HepG2 (cell line): ENCODE data around the gene TAPBP. TPM values are rescaled to one million over a fixed set of nuclear protein-coding genes. Genes with fewer than 3 reads are reported as not detected.

Source experiments
- ATF7-NPFF ChIP-seq: sonication (generic); formaldehyde crosslinking; IDR thresholded peaks from 2 replicates; pipeline ENCODE4 v1.8.1; 2023; ENCODE audit warnings: mild to moderate bottlenecking, low read depth, missing genetic modification reagents, moderate library complexity
- GZF1 ChIP-seq: sonication (generic); formaldehyde crosslinking; IDR thresholded peaks from 2 replicates; pipeline ENCODE4 v1.5.1; 2020; ENCODE audit warnings: mild to moderate bottlenecking, missing genetic modification reagents
- HOXA3 ChIP-seq: sonication (generic); formaldehyde crosslinking; IDR thresholded peaks from 2 replicates; pipeline ENCODE4 v1.5.0; 2020; ENCODE audit warnings: missing genetic modification reagents
- PAF1 ChIP-seq: IDR thresholded peaks from 2 replicates; pipeline ENCODE4 v1.6.1; 2016; ENCODE audit warnings: missing genetic modification reagents, missing compliant biosample characterization
- POGZ ChIP-seq: sonication (generic); formaldehyde crosslinking; IDR thresholded peaks from 2 replicates; pipeline ENCODE4 v1.4.0; 2020; ENCODE audit warnings: mild to moderate bottlenecking, missing genetic modification reagents
- SIX4 ChIP-seq: sonication (generic); formaldehyde crosslinking; IDR thresholded peaks from 2 replicates; pipeline ENCODE4 v1.4.0; 2020; ENCODE audit warnings: missing genetic modification reagents
- SNAPC2 ChIP-seq: sonication (generic); formaldehyde crosslinking; IDR thresholded peaks from 2 replicates; pipeline ENCODE4 v1.8.1; 2022; ENCODE audit warnings: mild to moderate bottlenecking, missing genetic modification reagents
- SP140L ChIP-seq: sonication (generic); formaldehyde crosslinking; IDR thresholded peaks from 2 replicates; pipeline ENCODE4 v1.4.0; 2020; ENCODE audit warnings: missing genetic modification reagents, borderline replicate concordance
- TBL1XR1 ChIP-seq: fragments of 150-350 bp; IDR thresholded peaks from 2 replicates; pipeline ENCODE4 v1.6.1; 2014; ENCODE audit warnings: borderline replicate concordance, low read length; ENCODE audit not compliant: partially characterized antibody
- ZNF431 ChIP-seq: sonication (generic); formaldehyde crosslinking; IDR thresholded peaks from 2 replicates; pipeline ENCODE4 v1.9.0; 2022; ENCODE audit warnings: missing genetic modification reagents, low read depth, mild to moderate bottlenecking, borderline replicate concordance
- ZNF737 ChIP-seq: sonication (generic); formaldehyde crosslinking; IDR thresholded peaks from 2 replicates; pipeline ENCODE4 v1.5.0; 2020; ENCODE audit warnings: missing genetic modification reagents, mild to moderate bottlenecking, borderline replicate concordance
- ZNF747 ChIP-seq: sonication (generic); formaldehyde crosslinking; IDR thresholded peaks from 2 replicates; pipeline ENCODE4 v1.8.1; 2023; ENCODE audit warnings: missing genetic modification reagents, mild to moderate bottlenecking, borderline replicate concordance
- ZNF75D ChIP-seq: sonication (generic); formaldehyde crosslinking; IDR thresholded peaks from 2 replicates; pipeline ENCODE4 v1.8.1; 2023; ENCODE audit warnings: missing genetic modification reagents, mild to moderate bottlenecking, borderline replicate concordance
- ZNF777 ChIP-seq: sonication (generic); formaldehyde crosslinking; IDR thresholded peaks from 2 replicates; pipeline ENCODE4 v1.4.0; 2020; ENCODE audit warnings: missing genetic modification reagents
- ZNF883 ChIP-seq: sonication (generic); formaldehyde crosslinking; IDR thresholded peaks from 2 replicates; pipeline ENCODE4 v1.5.1; 2020; ENCODE audit warnings: mild to moderate bottlenecking, missing genetic modification reagents; ENCODE audit errors: not compliant biosample characterization
- ZSCAN30 ChIP-seq: sonication (generic); formaldehyde crosslinking; IDR thresholded peaks from 2 replicates; pipeline ENCODE4 v1.5.0; 2020; ENCODE audit warnings: mild to moderate bottlenecking, missing genetic modification reagents
- polyA plus RNA-seq, 8 experiments: library from polyadenylated mRNA; depleted of rRNA in 3 of 8; stranded (reverse) in 7 of 8; unstranded in 1 of 8; fragments of >200 nt; fragmentation: Illumina TruSeq in 4 of 8; extraction: Trizol in 4 of 8; gene quantifications; 2 replicates each; pipeline versions ENCODE4 v1.2.1 to v1.2.3, GENCODE V29; 2011 to 2016; ENCODE audit warnings: low read depth in 4 of 8, missing spikeins in 1 of 8, mixed read lengths in 1 of 8; ENCODE audit not compliant: insufficient read depth in 1 of 8
- total RNA-seq, 5 experiments: library from RNA; depleted of rRNA; stranded (reverse); fragments of >200 nt; fragmentation: Illumina TruSeq; extraction: Trizol; gene quantifications; 2 replicates each; pipeline ENCODE4 v1.2.3, GENCODE V29; 2016; ENCODE audit warnings: low read depth in 1 of 5
- TF ChIP-seq, protein P1 (sequence below): sonication (generic); formaldehyde crosslinking; IDR thresholded peaks from 2 replicates; pipeline ENCODE4 v1.5.0; 2020; ENCODE audit warnings: mild to moderate bottlenecking, missing genetic modification reagents
- TF ChIP-seq, protein P2 (sequence below): sonication (generic); formaldehyde crosslinking; IDR thresholded peaks from 2 replicates; pipeline ENCODE4 v1.5.0; 2020; ENCODE audit warnings: mild to moderate bottlenecking, missing genetic modification reagents
- TF ChIP-seq, protein P3 (sequence below): sonication (generic); formaldehyde crosslinking; IDR thresholded peaks from 2 replicates; pipeline ENCODE4 v1.4.0; 2020; ENCODE audit warnings: missing genetic modification reagents
- TF ChIP-seq, protein P4 (sequence below): sonication (generic); formaldehyde crosslinking; IDR thresholded peaks from 2 replicates; pipeline ENCODE4 v1.4.0; 2020; ENCODE audit warnings: missing genetic modification reagents

The TAPBP gene
- total and polyA plus RNA-seq, 2 of the 13 experiments (the other 11 are each of a cell fraction or from before 2014, with no cell fraction given), result 27.4 to 32.3 TPM

DNA sequence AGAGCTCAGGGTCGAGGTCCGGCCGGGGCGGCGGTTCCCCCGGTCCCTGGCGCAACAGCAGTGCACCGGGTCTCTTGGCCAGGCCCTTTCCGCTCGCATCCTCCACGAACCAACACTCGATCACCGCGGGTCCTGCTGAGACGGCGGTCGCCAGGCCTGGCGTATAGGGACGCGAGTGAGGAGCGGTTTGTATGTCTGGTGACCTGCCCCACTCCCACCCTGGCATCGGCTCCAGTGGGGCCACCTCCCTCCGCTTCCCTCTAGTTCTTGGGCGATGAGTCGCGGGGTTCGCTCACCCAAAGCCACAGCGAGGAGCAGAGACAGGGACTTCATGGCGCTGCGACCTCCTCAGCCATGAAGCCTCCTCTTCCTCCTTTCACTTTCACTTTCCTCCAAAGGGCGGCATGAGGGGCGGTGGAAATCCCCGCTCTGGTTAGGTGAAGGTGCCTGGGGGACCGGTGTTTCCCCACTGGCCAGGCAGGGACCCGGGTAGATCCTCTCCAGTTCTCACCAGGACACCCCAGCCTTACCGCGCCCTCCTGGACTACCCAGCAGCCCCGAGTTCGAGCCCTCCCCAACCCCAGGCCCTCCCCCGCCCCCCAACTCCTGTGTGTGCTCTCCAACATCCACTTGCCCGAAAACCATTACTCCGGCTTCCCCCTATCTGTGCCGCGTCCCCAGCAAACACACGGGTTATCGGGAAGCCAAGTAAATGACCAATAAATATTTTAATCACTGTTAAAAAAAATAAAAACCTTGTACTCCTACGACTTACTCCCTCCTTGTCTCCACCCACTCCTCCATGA, at the start of gene TAPBP (continued):
- TF ChIP-seq, protein P1, sequence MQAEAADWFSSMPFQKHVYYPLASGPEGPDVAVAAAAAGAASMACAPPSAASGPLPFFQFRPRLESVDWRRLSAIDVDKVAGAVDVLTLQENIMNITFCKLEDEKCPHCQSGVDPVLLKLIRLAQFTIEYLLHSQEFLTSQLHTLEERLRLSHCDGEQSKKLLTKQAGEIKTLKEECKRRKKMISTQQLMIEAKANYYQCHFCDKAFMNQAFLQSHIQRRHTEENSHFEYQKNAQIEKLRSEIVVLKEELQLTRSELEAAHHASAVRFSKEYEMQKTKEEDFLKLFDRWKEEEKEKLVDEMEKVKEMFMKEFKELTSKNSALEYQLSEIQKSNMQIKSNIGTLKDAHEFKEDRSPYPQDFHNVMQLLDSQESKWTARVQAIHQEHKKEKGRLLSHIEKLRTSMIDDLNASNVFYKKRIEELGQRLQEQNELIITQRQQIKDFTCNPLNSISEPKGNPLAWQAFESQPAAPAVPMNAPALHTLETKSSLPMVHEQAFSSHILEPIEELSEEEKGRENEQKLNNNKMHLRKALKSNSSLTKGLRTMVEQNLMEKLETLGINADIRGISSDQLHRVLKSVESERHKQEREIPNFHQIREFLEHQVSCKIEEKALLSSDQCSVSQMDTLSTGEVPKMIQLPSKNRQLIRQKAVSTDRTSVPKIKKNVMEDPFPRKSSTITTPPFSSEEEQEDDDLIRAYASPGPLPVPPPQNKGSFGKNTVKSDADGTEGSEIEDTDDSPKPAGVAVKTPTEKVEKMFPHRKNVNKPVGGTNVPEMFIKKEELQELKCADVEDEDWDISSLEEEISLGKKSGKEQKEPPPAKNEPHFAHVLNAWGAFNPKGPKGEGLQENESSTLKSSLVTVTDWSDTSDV (CRISPR knock-in tag), result no peak
- TF ChIP-seq, protein P2, sequence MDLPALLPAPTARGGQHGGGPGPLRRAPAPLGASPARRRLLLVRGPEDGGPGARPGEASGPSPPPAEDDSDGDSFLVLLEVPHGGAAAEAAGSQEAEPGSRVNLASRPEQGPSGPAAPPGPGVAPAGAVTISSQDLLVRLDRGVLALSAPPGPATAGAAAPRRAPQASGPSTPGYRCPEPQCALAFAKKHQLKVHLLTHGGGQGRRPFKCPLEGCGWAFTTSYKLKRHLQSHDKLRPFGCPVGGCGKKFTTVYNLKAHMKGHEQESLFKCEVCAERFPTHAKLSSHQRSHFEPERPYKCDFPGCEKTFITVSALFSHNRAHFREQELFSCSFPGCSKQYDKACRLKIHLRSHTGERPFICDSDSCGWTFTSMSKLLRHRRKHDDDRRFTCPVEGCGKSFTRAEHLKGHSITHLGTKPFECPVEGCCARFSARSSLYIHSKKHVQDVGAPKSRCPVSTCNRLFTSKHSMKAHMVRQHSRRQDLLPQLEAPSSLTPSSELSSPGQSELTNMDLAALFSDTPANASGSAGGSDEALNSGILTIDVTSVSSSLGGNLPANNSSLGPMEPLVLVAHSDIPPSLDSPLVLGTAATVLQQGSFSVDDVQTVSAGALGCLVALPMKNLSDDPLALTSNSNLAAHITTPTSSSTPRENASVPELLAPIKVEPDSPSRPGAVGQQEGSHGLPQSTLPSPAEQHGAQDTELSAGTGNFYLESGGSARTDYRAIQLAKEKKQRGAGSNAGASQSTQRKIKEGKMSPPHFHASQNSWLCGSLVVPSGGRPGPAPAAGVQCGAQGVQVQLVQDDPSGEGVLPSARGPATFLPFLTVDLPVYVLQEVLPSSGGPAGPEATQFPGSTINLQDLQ, result peak; percentile 80; the same call in 1 of the 2 replicates
- TF ChIP-seq HOXA3 (CRISPR knock-in tag) (peak; percentile 20; the same call in 1 of the 2 replicates), ZNF737 (0 out of 2 replicates have a peak, but pooled peaks have one; percentile 54), SIX4 (no peak), TBL1XR1 (no peak), SP140L (no peak), ZNF747 (no peak; the same call in 1 of the 2 replicates), ZNF431 (CRISPR knock-in tag) (0 out of 2 replicates have a peak, but pooled peaks have one; percentile 61), ATF7-NPFF (peak; percentile 53; the same call in 1 of the 2 replicates), ZNF75D (CRISPR knock-in tag) (no peak), POGZ (CRISPR knock-in tag) (no peak), GZF1 (CRISPR knock-in tag) (no peak), PAF1 (CRISPR knock-in tag) (no peak), ZSCAN30 (CRISPR knock-in tag) (no peak), SNAPC2 (CRISPR knock-in tag) (0 out of 2 replicates have a peak, but pooled peaks have one; percentile 19), ZNF883 (CRISPR knock-in tag) (no peak), ZNF777 (CRISPR knock-in tag) (peak; percentile 40; the same call in 1 of the 2 replicates)
- TF ChIP-seq, protein P3, sequence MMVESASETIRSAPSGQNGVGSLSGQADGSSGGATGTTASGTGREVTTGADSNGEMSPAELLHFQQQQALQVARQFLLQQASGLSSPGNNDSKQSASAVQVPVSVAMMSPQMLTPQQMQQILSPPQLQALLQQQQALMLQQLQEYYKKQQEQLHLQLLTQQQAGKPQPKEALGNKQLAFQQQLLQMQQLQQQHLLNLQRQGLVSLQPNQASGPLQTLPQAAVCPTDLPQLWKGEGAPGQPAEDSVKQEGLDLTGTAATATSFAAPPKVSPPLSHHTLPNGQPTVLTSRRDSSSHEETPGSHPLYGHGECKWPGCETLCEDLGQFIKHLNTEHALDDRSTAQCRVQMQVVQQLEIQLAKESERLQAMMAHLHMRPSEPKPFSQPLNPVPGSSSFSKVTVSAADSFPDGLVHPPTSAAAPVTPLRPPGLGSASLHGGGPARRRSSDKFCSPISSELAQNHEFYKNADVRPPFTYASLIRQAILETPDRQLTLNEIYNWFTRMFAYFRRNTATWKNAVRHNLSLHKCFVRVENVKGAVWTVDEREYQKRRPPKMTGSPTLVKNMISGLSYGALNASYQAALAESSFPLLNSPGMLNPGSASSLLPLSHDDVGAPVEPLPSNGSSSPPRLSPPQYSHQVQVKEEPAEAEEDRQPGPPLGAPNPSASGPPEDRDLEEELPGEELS (CRISPR knock-in tag), result no peak
- TF ChIP-seq, protein P4, sequence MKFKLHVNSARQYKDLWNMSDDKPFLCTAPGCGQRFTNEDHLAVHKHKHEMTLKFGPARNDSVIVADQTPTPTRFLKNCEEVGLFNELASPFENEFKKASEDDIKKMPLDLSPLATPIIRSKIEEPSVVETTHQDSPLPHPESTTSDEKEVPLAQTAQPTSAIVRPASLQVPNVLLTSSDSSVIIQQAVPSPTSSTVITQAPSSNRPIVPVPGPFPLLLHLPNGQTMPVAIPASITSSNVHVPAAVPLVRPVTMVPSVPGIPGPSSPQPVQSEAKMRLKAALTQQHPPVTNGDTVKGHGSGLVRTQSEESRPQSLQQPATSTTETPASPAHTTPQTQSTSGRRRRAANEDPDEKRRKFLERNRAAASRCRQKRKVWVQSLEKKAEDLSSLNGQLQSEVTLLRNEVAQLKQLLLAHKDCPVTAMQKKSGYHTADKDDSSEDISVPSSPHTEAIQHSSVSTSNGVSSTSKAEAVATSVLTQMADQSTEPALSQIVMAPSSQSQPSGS, result peak; percentile 42; the same call in 1 of the 2 replicates
